MM.1S (cell line): ENCODE data around the gene CNGB1.

Experiments
- DNase-seq: peaks from one replicate; pipeline ENCODE4 v3.0.0-alpha.2; 2015
- H2AFZ ChIP-seq: fragments of 300-600 bp; sonication (generic); 2 replicates; pipeline ENCODE4 v1.6.0; 2016; ENCODE audit warnings: antibody characterized with exemption, low read length
- H3F3A ChIP-seq: fragments of 300-600 bp; sonication (generic); 2 replicates; pipeline ENCODE4 v1.6.1; 2016; ENCODE audit warnings: mild to moderate bottlenecking, antibody characterized with exemption, low read length, moderate library complexity, mixed read lengths; ENCODE audit not compliant: insufficient read depth
- H3K27ac ChIP-seq: fragments of 300-600 bp; sonication (generic); 2 replicates; pipeline ENCODE4 v1.5.1; 2016; ENCODE audit warnings: mild to moderate bottlenecking, low read length
- H3K27me3 ChIP-seq: fragments of 300-600 bp; sonication (generic); replicated peaks from 2 replicates; pipeline ENCODE4 v1.6.0; 2016; ENCODE audit warnings: low read length; ENCODE audit not compliant: insufficient read depth
- H3K36me3 ChIP-seq: fragments of 300-600 bp; sonication (generic); replicated peaks from 2 replicates; pipeline ENCODE4 v1.6.1; 2016; ENCODE audit warnings: mild to moderate bottlenecking, low read length, mixed read lengths; ENCODE audit not compliant: insufficient read depth
- H3K4me1 ChIP-seq: fragments of 300-600 bp; sonication (generic); 2 replicates; pipeline ENCODE4 v1.6.1; 2016; ENCODE audit warnings: low read length, mixed read lengths
- H3K4me2 ChIP-seq: fragments of 300-600 bp; sonication (generic); 2 replicates; pipeline ENCODE4 v1.6.0; 2016; ENCODE audit warnings: low read depth, low read length
- H3K4me3 ChIP-seq: fragments of 300-600 bp; sonication (generic); 2 replicates; pipeline ENCODE4 v1.5.1; 2016; ENCODE audit warnings: low read length, mixed read lengths
- H3K79me2 ChIP-seq: fragments of 300-600 bp; sonication (generic); 2 replicates; pipeline ENCODE4 v1.6.1; 2016; ENCODE audit warnings: mixed run types, low read length, mixed read lengths
- H3K9ac ChIP-seq: fragments of 300-600 bp; sonication (generic); 2 replicates; pipeline ENCODE4 v1.6.1; 2016; ENCODE audit warnings: low read length, mixed read lengths
- H3K9me2 ChIP-seq: fragments of 300-600 bp; sonication (generic); replicated peaks from 2 replicates; pipeline ENCODE4 v1.6.1; 2016; ENCODE audit warnings: mild to moderate bottlenecking, low read length, mixed read lengths; ENCODE audit not compliant: insufficient read depth
- H3K9me3 ChIP-seq: fragments of 300-600 bp; sonication (generic); replicated peaks from 2 replicates; pipeline ENCODE4 v1.6.1; 2016; ENCODE audit warnings: mild to moderate bottlenecking, low read length, mixed read lengths; ENCODE audit not compliant: insufficient read depth
- H4K20me1 ChIP-seq: fragments of 300-600 bp; sonication (generic); 2 replicates; pipeline ENCODE4 v1.6.1; 2016; ENCODE audit warnings: mild to moderate bottlenecking, low read length, moderate library complexity, mixed read lengths; ENCODE audit not compliant: insufficient read depth
- CTCF ChIP-seq: fragments of 300-600 bp; sonication (generic); IDR thresholded peaks from 2 replicates; pipeline ENCODE4 v1.5.1; 2016; ENCODE audit warnings: antibody characterized with exemption, low read length, mixed read lengths
- EZH2 ChIP-seq: fragments of 300-600 bp; sonication (generic); optimal IDR thresholded peaks from 2 replicates; pipeline ENCODE3; 2017; ENCODE audit warnings: low read depth, mild to moderate bottlenecking, antibody characterized with exemption, low read length, mixed read lengths
- EZH2phosphoT487 ChIP-seq: fragments of 300-600 bp; sonication (generic); IDR thresholded peaks from 2 replicates; pipeline ENCODE4 v1.6.1; 2018; ENCODE audit warnings: antibody characterized with exemption, low read length

Gene CNGB1

GRCh38 chr16:57914244-57915173 lies 56.4 kb downstream of the CNGB1 start:
- Histone ChIP-seq H3K4me2 (no peak overlapping the region), H3K4me1 (no peaks in the 10 kb centered on the region), H3K9me3 (no peaks in the 10 kb centered on the region), H3K4me3 (no peak overlapping the region), H2AFZ (no peak overlapping the region), H3K27ac (no peak overlapping the region), H3K27me3 (no peaks in the 10 kb centered on the region), H4K20me1 (no peaks in the 10 kb centered on the region), H3K79me2 (no peaks in the 10 kb centered on the region), H3K9ac (no peak overlapping the region), H3F3A (no peaks in the 10 kb centered on the region), H3K36me3 (no peaks in the 10 kb centered on the region), H3K9me2 (no peaks in the 10 kb centered on the region)
- DNase-seq: no peak
- TF ChIP-seq CTCF: no peak
- no peak for TF ChIP-seq EZH2phosphoT487
- TF ChIP-seq EZH2: no peak

- no peak for TF ChIP-seq CTCF
- no peak for TF ChIP-seq EZH2
- TF ChIP-seq EZH2phosphoT487: no peak
- no peaks in the 10 kb centered on the region for H3K9me2 ChIP-seq
- H3K9ac ChIP-seq: no peak overlapping the region
Measured at GRCh38 chr16:57912529-57913260, 58.2 kb downstream of the CNGB1 start.

DNA sequence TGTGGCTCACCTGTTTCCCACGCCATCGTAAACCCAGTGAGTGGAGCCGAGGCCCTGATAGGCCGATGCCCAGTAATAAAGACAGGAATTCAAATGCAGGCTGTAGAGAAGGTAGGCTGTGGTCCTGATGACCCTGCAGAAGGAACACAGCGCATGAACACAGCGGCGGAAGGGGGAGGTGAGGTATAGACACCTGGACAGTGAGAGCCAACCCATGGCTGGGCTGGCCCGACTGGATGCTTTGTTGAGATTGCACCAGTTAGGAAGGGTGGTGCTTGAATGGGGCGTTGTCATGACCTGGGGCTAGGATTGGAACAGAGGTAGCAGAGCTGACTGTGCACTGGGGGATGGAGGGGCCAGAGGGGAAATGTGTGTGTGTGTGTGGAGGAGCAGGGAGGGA lies 59.2 kb downstream of the CNGB1 start:
- no peak overlapping the region for H3K27ac ChIP-seq

More at GRCh38 chr16:57912529-57913260, 58.2 kb downstream of the CNGB1 start:
- Histone ChIP-seq H3K27ac (no peak overlapping the region), H4K20me1 (no peaks in the 10 kb centered on the region), H3K79me2 (no peaks in the 10 kb centered on the region), H3F3A (no peaks in the 10 kb centered on the region), H3K4me1 (no peaks in the 10 kb centered on the region), H3K4me3 (no peak overlapping the region), H3K36me3 (no peaks in the 10 kb centered on the region), H3K4me2 (no peak overlapping the region), H3K27me3 (no peaks in the 10 kb centered on the region), H2AFZ (no peak overlapping the region), H3K9me3 (no peaks in the 10 kb centered on the region)
- no peak for DNase-seq

More for the DNA sequence above, 59.2 kb downstream of the CNGB1 start:
- H3K4me2 ChIP-seq: no peak overlapping the region
- no peaks in the 10 kb centered on the region for H3K27me3 ChIP-seq
- no peaks in the 10 kb centered on the region for H3K79me2 ChIP-seq
- H3K9me2 ChIP-seq: no peaks in the 10 kb centered on the region
- no peak overlapping the region for H2AFZ ChIP-seq
- no peak overlapping the region for H3K4me3 ChIP-seq
- no peaks in the 10 kb centered on the region for H3K9me3 ChIP-seq
- no peaks in the 10 kb centered on the region for H4K20me1 ChIP-seq
- no peaks in the 10 kb centered on the region for H3K36me3 ChIP-seq
- TF ChIP-seq EZH2phosphoT487 (no peak), EZH2 (no peak), CTCF (no peak)
- H3K9ac ChIP-seq: no peak overlapping the region
- no peaks in the 10 kb centered on the region for H3F3A ChIP-seq
- no peaks in the 10 kb centered on the region for H3K4me1 ChIP-seq
- DNase-seq: no peak
